ENCODE results near the gene SPAG16.

Gene SPAG16

GRCh38 chr2:214311031-214311533, 1026.8 kb downstream of the SPAG16 start:
- no peak for DNase-seq

GRCh38 chr2:214311931-214312749, 1027.9 kb downstream of the SPAG16 start:
- no peak for DNase-seq

- DNase-seq: no peak
These were observed 1031.1 kb downstream of the SPAG16 start for GRCh38 chr2:214315324-214315723.

- no peak for DNase-seq
These were observed 1035.9 kb downstream of the SPAG16 start for GRCh38 chr2:214320211-214320610.

GRCh38 chr2:214322662-214323061, 1038.4 kb downstream of the SPAG16 start:
- no peak for DNase-seq

- no peak for DNase-seq
These were observed 1041.1 kb downstream of the SPAG16 start for GRCh38 chr2:214325404-214325803.

GRCh38 chr2:214328941-214329340, 1044.7 kb downstream of the SPAG16 start:
- no peak for DNase-seq

GRCh38 chr2:214341646-214342045, 1057.4 kb downstream of the SPAG16 start:
- DNase-seq: no peak

- no peak for DNase-seq
These were observed 1074.2 kb downstream of the SPAG16 start for GRCh38 chr2:214358506-214358905.

- no peak for DNase-seq
These were observed 1076.9 kb downstream of the SPAG16 start for GRCh38 chr2:214361116-214361515.

GRCh38 chr2:214365549-214365948, 1081.3 kb downstream of the SPAG16 start:
- no peak for DNase-seq

- DNase-seq: no peak
These were observed 1082.9 kb downstream of the SPAG16 start for GRCh38 chr2:214367171-214367570.

- DNase-seq: no peak
These were observed 1092.5 kb downstream of the SPAG16 start for GRCh38 chr2:214376618-214377285.

- DNase-seq: no peak
These were observed 1093.0 kb downstream of the SPAG16 start for GRCh38 chr2:214377286-214377624.

GRCh38 chr2:214378455-214379103, 1094.3 kb downstream of the SPAG16 start:
- no peak for DNase-seq

- DNase-seq: no peak
These were observed 1095.0 kb downstream of the SPAG16 start for GRCh38 chr2:214379227-214379626.

GRCh38 chr2:214380681-214381080, 1096.4 kb downstream of the SPAG16 start:
- no peak for DNase-seq

GRCh38 chr2:214382229-214382628, 1098.0 kb downstream of the SPAG16 start:
- peak; percentile 3 for DNase-seq

GRCh38 chr2:214386720-214387119, 1102.5 kb downstream of the SPAG16 start:
- DNase-seq: no peak

GRCh38 chr2:214389334-214389733, 1105.1 kb downstream of the SPAG16 start:
- DNase-seq: no peak

GRCh38 chr2:214393796-214394195, 1109.5 kb downstream of the SPAG16 start:
- no peak for DNase-seq

GRCh38 chr2:214395040-214395439, 1110.8 kb downstream of the SPAG16 start:
- no peak for DNase-seq

GRCh38 chr2:214401580-214401979, 1117.3 kb downstream of the SPAG16 start:
- no peak for DNase-seq

Data from NCI-H226 (cell line).